Amygdala (tissue), 56 donors: ENCODE measurements around the gene IL1RN.

Source experiments
- DNase-seq, 56 donors: peaks; one replicate each; lab custom pipeline; 2025; lab: John Stamatoyannopoulos, UW

The IL1RN gene

DNA sequence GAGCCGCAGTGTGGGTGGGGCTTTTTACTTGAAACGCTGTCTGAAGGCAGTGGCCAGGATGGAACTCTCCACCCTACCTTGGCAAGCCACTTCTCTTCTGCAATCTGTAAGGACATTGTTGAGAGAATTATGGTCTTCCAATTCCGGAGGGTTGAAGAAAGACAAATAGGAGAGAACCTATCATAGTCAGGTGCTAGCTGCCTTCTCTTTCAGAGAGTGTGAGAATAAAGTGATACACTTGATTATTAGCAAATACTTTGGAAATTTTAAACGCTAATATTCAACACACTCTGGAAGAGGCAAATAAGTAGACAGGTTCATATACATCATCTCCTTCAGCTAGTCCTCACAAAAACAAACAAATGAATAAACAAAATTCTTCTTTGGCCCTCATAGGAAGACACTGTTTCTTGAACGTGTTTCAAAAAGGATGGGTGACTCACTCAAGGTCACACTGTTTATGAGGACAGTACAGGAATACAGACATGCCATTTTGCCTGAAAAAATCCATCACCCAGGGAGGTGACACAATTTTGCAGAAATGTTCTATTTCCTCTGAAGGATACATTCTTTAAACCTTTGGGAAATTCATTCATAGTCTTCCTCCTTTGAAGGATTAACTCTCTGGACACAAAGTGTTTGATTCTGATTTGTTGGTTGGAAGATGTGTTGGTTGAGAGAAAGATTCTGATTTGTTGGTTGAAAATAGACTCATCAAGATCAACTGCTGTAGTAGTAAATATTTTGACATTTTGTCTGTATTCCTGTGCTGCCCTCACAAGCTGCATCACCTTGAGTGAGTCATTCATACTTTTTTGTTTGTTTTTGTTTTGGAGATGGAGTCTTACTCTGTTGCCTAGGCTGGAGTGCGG, 2.2 kb upstream of the IL1RN start:
- no peak for DNase-seq

DNA sequence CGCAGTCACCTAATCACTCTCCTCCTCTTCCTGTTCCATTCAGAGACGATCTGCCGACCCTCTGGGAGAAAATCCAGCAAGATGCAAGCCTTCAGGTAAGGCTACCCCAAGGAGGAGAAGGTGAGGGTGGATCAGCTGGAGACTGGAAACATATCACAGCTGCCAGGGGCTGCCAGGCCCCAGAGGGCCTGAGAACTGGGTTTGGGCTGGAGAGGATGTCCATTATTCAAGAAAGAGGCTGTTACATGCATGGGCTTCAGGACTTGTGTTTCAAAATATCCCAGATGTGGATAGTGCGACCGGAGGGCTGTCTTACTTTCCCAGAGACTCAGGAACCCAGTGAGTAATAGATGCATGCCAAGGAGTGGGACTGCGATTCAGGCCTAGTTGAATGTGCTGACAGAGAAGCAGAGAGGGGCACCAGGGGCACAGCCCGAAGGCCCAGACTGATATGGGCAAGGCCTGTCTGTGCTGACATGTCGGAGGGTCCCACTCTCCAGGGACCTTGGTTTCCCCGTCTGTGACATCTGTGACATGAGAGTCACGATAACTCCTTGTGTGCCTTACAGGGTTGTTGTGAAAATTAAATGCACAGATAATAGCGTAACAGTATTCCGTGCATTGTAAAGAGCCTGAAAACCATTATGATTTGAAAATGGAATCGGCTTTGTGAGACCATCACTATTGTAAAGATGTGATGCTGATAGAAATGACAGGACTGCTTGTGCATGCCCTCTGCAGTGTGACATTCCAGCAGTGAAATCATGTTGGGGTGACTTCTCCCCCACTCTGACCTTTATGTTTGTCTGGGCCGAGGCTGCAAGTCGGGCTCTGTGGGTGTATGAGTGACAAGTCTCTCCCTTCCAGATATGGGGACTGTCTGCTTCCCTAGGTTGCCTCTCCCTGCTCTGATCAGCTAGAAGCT, 510 bp downstream of the IL1RN start:
- DNase-seq, result no peak

DNA sequence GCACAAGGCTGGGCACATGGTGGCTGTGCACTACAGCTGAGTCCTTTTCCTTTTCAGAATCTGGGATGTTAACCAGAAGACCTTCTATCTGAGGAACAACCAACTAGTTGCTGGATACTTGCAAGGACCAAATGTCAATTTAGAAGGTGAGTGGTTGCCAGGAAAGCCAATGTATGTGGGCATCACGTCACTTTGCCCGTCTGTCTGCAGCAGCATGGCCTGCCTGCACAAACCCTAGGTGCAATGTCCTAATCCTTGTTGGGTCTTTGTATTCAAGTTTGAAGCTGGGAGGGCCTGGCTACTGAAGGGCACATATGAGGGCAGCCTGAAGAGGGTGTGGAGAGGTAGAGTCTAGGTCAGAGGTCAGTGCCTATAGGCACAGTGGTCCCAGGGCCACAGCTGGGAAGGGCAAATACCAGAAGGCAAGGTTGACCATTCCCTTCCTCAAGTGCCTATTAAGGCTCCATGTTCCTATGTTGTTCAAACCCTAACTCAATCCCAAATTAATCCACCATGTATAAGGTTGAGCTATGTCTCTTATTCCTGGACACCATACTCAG, 2.2 kb downstream of the IL1RN start:
- DNase-seq, result no peak

DNA sequence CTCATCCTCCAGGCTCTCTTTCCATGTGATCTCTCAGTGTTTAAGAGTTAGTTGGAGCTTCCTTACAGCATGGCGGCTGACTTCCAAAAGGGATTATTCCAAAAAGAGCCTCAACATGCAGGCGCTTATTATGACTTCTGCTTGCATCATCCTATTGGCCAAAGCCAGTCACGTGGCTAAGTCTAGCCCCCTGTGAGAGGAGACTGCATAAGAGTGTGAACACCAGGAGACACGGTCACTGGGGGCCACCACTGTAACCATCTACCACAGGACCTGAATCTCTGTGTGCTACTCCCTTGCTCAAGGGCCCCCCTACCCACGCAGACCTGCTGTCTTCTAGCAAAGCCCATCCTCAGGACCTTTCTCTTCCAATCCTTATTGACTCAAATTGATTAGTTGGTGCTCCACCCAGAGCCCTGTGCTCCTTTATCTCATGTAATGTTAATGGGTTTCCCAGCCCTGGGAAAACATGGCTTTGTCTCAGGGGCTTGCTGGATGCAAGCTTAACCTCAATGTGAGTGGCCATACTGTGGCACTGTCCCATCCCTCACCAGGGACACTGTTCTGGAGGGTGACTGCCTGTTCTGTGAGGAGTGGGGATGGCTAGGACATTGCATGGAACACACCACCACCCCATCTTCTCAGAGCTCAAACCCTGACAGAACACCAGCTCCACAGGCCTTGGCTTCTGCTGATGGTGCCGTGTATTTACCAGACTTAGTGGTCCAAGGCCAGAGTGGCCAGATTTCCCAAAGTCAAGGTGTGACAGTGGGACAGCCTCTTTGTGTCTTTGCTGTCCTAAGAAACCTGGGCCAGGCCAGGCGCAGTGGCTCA, 4.2 kb downstream of the IL1RN start:
- no peak for DNase-seq

DNA sequence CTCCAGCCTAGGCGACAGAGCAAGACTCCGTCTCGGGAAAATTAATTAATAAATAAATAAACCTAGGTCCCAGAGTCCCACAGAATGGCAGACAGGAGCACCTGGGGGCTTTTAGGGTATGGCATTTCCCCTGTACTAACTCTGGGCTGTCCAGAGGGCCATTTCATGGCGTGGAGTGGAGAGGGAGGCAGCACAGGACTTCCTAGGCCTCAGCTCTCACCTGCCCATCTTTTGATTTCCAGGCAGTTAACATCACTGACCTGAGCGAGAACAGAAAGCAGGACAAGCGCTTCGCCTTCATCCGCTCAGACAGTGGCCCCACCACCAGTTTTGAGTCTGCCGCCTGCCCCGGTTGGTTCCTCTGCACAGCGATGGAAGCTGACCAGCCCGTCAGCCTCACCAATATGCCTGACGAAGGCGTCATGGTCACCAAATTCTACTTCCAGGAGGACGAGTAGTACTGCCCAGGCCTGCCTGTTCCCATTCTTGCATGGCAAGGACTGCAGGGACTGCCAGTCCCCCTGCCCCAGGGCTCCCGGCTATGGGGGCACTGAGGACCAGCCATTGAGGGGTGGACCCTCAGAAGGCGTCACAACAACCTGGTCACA, 5.1 kb downstream of the IL1RN start:
- DNase-seq, result no peak

DNA sequence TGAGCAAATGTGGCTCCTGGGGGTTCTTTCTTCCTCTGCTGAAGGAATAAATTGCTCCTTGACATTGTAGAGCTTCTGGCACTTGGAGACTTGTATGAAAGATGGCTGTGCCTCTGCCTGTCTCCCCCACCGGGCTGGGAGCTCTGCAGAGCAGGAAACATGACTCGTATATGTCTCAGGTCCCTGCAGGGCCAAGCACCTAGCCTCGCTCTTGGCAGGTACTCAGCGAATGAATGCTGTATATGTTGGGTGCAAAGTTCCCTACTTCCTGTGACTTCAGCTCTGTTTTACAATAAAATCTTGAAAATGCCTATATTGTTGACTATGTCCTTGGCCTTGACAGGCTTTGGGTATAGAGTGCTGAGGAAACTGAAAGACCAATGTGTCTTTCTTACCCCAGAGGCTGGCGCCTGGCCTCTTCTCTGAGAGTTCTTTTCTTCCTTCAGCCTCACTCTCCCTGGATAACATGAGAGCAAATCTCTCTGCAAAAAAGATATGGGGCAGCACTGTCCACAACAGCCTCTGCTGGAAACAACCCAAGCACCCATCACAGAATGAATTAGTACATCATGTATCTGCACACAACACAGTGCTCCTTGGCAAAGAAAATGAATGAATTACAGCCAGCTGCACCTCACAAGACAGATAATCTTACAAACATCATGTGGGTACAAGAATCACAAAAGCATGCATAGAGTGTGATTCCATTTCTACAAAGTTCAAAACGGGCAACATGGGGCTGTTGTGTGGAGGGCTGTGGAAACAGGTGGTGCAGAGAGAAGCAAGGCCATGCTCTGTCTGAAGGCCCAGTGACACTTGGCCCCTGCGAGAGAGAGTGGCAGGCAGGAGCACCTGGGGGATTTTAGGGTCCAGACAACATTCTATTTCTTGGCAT, 6.6 kb downstream of the IL1RN start:
- no peak for DNase-seq

DNA sequence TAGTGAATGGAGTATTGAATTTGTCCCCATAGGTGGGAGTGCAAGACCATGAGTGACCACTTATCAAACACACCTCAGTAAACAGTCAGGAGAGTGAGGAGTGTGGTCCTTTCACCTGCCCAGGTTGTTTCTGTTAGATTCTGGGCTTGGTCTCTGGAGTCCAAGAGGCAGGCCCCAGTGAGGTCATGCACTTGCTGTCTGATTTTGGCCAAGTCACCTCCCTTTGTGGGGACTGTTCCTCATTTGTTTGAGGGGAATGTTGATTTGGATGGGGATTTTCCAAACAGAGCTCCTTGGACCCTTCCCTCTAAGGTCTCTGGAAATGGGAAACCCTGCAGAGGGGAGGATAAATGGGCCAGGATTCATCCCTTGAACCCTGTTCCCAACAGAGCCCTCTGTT, 7.3 kb downstream of the IL1RN start:
- no peak for DNase-seq

DNA sequence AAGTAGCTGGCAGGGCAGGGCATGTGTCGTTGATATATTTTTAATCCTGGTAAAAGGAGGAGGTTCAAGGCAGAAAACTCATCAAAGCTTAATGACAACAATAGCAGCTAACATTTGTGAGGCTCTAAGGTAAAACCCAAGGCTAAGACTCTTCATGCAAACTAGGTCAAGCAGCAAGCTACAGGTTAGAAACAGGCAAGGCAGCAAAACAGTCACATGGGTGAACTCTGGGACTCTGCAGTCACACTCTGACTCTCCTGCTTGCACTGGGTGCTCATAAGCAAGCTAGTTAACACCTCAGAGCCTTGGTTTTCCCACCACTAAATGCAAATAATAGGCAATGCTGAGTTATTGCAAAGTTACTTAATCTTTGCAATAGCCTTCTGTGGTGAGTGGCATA, 7.9 kb downstream of the IL1RN start:
- no peak for DNase-seq

DNA sequence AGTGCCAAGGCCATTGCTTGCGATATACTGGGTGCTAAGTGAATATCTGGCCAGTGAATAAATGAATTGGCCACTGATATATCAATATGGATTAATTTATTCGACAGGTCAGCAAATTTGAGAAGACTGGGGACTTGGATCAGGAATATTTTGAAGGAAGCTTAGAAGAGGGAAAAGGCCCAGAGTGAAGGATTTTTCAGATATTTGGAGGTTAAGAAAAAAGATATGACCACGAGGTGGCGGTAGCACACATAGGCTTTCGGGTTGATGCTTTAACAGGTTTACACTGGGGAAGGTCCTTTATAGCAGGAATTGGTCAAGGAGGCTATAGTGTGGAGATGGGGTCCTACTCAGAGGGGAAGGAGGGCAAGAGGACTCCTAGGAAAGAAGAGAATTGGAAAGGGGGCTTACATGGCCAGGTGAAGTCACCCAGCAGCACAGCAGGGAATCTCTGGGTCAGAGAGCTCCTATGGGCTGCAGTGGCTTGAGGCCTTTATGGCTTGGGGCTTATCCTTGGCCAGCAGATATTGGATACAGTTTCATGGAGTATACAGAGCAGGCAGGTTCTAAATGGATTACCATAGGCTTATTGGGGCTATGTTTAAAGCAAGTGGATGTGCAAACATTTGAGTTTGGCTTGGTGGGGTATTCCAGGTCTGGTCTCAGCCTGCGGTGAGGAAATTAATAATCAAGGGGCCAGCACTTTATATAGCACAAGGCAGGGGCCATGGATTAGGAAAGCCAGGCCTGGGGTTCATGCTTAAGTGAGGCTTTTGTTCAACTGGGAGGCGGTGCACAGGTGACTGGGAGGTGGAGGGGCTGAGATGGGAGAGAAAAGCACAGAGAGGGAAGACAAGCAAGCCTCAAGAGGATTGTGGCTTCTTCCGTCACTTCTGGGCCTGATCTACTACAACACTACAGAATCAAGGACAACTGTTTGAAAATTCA, 9.7 kb downstream of the IL1RN start:
- peak in 5 of 56 donors; percentile 8 to 59 (median 19) for DNase-seq

DNA sequence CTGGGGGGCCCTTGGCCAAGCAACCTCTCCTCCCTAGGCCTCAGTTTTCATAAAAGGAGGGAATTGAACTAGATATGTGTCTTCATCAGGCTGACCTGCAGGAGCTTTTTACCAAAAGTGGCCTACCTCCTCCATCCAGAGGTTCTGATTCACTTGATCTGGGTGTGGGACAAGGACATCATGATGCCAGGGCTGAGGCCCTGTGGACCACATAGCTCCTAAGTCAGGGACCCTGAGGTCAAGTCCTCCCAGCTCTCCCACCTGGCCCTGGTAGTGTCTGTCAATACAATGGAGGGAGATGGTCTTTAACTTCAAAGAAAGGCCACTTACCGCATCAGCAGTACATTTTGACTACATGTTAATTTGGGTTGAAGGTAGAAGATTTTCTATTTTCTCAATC, 10.4 kb downstream of the IL1RN start:
- DNase-seq, result no peak

DNA sequence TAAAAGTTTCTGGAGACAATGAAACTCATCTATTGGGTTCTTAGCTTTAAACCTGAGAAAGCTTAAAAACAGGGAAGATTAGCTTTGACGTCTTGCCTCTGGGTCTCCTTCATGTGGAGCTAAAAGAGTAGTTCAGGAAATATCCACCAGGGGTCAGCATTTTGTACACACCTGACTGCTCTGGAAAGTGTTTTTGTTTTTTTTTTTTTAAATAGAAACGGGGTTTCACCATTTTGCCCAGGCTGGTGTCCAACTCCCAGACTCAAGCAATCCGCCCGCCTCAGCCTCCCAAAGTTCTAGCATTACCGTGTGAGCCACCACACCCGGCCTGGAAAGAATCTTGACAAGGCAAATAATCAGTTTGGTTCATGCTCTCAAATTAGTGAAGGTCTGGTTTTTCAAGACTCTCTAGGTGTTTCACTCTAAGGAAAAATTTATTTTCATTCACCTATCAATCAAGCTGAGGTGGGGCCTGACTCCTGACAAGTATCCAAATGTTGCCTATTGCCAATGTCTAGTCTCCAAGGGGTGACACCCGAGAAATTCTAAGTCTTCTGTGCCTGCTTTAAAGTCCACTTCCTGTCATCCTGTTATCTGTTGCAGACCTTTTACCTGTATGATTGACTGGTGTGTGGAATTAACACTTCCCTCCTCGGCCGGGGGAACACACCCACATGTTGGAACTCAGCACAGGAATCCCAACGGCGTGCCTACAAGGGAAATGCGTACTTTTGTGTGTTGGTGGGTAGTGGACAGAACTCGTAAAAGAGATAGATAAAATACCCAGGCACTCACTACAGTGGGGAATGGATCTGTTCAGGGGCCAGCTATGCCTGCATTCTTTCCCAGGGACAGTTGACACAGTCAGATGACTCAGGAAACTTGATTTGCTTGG, 11.3 kb downstream of the IL1RN start:
- peak in 3 of 56 donors; percentile 22 to 59 (median 25) for DNase-seq

DNA sequence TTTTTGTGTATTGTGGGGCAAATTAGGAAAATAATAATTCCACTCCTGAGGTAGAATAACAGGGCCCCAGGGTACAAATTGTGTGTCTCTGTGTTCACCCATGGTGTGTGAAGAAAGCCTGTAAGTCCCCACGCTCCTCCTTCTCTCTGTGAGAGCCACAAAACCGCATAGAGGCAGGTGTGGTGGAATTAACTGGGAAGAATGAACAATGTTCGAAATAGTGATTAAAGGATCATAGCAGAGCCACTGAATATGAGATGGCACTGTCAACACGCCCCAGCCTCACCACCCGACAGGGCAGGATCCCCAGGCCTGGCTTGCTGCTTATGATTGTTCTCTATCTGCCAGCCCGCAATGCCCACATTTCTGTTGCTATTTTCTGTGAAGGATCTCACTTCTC, 14.1 kb downstream of the IL1RN start:
- DNase-seq, result no peak

DNA sequence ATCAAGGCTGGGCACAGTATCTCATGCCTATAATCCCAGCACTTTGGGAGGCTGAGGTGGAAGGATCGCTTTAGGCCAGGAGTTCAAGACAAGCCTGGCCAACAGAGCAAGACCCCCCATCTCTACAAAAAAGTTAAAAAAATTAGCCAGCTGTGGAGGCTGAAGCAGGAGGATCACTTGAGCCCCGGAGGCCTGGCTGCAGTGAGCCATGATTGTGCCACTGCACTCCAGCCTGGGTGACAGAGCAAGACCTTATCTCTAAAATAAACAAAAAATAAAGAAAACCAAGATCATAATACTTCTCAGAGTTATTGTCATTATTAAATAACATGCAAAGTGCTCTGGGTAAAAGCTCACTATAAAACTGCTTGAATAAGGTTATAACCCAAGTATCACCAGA, 14.9 kb downstream of the IL1RN start:
- no peak for DNase-seq

DNA sequence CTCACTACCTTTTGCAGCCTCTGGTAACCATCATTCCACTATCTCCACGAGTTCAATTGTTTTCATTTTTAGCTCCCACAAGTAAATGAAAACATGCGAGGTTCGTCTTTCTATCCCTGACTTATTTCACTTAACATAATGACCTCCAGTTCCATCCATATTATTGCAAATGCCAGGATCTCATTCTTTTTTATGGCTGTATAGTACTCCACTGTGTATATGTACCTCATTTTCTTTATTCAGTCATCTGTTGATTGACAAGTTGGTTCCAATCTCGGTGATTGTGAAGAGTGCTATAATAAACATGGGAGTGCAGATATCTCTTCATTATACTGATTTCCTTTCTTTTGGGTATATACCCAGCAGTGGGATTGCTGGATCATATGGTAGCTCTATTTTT, 16.9 kb downstream of the IL1RN start:
- no peak for DNase-seq

DNA sequence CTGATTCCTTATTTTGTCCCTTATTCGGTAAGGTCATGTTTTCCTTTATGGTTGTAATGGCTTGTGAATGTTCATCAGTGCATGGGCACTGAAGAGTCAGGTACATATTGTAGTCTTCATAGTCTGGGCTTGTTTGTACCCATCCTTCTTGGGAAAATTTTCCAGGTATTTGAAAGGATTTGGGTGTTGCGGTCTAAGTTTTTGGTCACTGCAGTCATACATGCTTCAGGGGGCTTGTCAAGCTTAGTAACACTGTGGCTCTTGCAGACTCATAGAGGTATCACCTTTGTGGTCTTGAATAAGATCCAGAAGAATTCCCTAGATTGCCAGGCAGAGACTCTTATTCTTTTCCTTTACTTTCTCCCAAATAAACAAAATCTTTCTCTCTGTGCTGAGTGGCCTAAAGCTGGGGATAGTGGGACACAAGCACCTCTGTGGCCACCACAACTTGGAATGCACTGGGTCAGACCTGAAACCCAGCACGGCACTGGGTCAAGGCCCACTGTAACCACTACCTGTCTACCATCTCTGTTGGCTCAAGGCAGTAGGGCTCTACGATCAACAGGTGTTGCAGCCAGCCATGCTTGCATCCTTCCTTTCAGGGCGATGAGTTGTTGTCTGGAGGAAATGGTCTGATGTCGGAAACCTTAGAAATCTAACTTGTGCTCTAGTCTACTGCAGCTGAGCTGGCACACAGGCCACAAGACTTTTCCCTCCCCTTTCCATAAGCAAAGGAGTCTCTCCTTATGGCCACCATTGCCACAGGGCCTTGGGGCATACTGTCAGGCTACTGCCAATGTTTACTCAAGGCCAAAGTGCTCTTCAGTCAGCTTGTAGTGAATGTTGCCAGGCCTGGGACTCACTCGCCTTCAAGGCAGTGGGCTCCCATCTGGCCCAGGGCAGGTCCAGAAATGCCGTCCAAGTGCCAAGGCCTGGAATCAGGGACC, 21.5 kb downstream of the IL1RN start:
- DNase-seq, result no peak
